ENCODE results near the gene EMILIN3.

Gene EMILIN3, protein sequence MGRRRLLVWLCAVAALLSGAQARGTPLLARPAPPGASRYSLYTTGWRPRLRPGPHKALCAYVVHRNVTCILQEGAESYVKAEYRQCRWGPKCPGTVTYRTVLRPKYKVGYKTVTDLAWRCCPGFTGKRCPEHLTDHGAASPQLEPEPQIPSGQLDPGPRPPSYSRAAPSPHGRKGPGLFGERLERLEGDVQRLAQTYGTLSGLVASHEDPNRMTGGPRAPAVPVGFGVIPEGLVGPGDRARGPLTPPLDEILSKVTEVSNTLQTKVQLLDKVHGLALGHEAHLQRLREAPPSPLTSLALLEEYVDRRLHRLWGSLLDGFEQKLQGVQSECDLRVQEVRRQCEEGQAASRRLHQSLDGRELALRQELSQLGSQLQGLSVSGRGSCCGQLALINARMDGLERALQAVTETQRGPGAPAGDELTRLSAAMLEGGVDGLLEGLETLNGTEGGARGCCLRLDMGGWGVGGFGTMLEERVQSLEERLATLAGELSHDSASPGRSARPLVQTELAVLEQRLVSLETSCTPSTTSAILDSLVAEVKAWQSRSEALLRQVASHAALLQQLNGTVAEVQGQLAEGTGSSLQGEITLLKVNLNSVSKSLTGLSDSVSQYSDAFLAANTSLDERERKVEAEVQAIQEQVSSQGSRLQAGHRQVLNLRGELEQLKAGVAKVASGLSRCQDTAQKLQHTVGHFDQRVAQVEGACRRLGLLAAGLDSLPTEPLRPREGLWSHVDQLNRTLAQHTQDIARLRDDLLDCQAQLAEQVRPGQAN

GRCh38 chr20:41366546-41367392 lies at the start of gene EMILIN3:
Gene EMILIN3, minus strand, starts transcription at chr20:41366818. Its CDS starts 184 bp downstream, at chr20:41366634.
- DNase-seq, result peak; percentile 35

- no peak for DNase-seq
Observed at GRCh38 chr20:41415191-41415590, 48.6 kb upstream of the EMILIN3 start.

DNA sequence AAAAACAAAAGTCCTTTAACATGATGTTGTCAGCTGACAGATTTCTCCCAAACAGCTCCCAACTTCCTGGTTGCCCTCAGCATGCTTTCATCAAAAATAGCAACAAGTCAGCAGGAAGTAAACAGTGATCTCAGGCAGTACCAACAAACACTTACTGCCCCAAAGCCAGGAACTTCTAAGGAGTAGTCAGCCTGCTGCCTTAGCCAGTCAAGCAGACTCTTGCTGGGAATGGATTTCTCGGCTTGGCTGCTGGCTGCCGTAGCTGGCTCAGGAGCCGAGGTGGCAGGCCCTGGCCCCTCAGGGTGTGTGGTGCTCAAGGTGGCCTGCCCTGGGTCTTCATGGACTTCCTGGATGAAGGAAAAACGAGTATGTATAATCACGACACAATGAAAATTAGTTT lies 46.6 kb upstream of the EMILIN3 start:
- no peak for DNase-seq

DNA sequence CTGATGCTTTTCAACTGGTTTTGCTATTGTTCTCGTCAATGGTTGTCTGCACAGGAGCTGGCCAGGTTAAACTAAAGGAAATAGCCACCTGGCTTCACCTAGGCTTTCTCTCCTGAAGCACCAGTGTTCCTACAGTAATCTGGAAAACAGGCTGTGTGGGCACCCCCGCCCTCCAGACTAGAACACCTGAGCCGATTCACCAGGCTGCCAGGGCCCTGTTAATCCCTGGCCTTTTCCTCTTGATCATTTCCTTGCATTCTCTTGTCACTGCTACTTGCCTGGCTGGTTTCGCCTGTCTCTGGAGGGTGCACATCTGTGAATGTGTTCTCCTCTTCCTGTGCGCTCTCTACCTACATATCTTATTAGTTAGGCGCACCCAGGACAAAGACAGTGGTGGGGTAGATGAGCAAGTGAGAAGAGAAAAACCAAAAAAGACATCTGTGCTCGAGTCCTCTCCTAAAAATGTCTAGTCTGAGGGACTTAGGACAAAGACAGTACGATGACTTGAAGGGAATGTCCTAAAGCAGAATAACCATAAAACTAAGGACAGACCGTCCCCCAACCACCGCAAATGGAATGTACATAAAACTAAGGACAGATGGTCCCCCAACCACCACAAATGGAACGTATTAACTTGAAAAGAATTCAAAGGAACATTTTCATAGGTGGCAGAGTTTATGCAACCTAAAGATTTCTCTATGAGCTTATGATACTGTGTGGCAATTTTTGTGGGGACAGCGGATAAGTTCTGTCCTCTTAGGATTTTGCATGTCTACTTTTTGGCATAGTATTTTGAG lies 45.9 kb upstream of the EMILIN3 start:
- DNase-seq, result no peak

DNA sequence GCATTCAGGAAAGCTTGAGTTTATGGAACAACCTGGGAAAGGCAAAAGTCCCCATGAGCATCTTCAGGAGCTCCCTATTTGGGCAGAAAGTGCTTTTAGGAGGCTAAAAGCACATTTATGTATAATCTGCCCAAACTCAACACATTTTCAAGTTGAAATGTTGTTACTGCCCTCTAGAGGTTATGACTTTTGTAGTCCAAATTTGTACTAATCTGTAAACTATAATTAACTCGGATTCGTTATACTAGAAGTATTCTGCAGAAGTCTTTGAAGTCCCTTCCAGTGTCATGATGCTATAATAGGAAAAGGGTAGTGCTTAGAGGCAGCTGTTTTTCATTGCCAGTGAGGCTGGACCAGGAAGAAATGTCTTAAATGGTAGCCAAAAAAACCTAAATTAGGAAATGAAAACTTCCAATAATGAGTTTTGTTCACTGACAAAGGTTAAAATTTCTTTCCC lies 44.8 kb upstream of the EMILIN3 start:
- peak; percentile 7 for DNase-seq

GRCh38 chr20:41408986-41409385 lies 42.4 kb upstream of the EMILIN3 start:
- DNase-seq, result peak; percentile 93

DNA sequence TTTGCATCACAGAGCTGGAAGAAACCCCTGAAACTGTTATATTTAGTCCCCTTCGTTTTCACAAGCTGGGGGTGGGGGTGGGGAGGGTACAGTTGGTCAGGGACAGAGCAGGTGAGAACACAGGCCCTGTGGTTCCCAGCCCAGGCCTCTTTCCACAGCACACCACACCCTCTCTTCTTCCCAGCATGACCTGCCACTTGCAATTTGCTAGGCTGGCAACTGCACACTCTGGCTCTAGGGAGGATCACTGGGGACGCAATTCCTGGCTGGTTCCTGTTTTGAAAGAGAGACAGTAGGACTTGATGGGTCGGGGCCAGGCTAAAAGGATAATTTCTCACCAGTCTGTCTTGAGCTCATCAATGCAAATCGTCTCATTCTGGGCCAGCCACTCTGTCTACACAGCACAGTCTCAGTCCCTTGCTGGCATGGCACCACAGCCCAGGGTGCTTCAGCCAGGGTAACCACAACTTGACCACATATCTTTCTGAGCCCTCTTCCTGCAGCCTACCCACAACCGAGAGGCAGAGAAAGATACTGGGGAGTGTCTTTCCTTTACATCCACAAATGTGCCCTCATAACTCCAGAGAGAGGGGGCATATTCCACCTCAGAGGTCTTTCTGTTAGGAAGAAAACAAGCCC lies 41.7 kb upstream of the EMILIN3 start:
- no peak for DNase-seq

DNA sequence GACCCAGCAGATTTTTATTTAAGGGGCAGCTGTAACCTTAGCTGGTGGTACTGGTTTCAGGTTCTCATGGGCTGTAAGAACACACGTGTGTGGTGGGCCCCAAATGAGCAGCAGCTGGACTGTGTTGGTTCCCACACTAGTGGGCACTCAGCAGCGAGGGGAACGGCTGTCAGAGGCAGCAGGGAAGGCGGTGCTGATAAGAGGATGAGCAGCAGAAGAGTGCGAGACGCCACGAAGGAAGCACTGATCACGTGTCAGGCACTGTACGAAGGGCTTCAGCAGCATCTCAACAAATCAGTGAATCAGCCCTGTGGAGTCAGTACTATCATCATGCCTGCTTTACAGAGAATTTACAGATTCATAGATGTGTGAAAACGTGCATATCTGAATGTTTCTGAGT lies 41.0 kb upstream of the EMILIN3 start:
- DNase-seq, result no peak

DNA sequence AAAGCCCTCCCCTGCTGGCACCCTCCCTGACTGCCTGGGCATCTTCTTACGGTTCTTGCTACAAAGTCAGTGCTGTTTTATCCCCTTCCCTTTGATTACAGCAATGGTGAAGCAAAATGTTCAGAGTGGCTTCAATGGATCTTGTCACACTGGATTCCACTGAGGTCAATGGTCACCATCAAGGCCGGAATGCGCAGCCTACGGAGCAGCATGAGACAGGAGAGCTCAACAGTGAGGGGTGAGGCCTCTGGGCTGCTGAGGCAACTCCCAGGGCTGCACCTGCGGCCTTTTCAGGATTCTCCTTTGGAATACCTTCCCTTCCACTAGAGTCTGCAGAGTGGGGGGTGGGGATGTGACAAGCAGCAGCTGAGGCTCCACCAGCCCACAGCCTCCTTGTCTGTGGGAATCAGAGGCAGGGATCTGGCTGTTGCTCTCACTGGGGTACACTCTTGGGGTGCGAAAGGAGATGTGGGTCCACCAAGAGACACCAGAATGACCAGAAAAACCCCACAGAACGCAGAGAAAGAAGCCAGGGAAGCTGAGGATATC lies 40.4 kb upstream of the EMILIN3 start:
- DNase-seq, result no peak

- no peak for DNase-seq
Observed at GRCh38 chr20:41406353-41406752, 39.7 kb upstream of the EMILIN3 start.

- no peak for DNase-seq
Observed at GRCh38 chr20:41405436-41405835, 38.8 kb upstream of the EMILIN3 start.

GRCh38 chr20:41403604-41404003 lies 37.0 kb upstream of the EMILIN3 start:
- DNase-seq, result no peak

- no peak for DNase-seq
Observed at GRCh38 chr20:41398408-41398807, 31.8 kb upstream of the EMILIN3 start.

DNA sequence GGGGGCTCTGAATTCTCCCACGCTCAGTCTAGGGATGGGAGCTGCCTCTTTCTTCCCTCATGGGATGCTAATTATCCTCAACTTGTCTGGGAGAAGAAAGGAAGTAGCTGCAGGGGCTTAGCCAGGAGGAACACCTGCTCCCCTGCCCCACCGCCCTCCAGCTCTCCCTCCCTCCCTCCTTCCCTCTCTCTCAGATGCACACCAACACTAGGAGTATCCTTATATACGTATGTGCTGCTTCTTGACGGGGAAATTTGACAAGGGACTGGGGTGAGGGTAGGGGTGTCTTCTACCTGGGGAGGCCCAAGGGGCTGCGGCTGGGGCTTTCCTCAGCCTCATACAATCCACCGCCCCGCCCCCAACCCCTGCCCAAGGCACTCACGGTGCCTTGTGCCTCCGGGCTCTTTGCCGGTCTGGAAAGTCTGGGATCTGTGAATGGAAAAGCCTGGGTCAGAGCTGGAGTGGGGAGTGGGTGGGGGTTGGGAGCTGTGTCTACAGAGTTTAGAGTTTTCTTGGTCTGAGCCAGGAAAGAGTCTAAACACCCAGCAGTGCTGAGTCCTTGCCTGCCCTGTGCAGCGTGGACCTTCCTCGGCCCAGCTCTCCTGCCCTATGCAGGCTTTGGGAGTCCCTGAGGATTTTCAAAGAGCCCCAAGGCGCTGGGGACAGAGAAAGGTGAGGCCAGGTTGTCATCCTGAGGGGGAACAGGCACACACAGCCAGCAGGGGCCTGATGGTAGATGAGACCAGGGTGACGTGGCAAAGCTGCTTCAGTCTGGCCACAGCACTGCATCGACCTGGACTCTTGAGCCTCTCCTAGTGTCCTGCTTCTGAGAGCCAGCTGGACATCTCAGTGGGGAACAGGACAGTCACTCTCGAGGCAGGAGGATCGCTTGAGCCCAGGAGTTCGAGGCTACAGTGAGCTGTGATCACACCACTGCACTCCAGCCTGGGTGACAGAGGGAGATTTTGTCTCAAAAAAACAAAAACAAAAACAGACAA lies 29.3 kb upstream of the EMILIN3 start:
- DNase-seq, result peak; percentile 70

- DNase-seq, result no peak
Observed at GRCh38 chr20:41394931-41395666, 28.5 kb upstream of the EMILIN3 start.

- no peak for DNase-seq
Observed at GRCh38 chr20:41394081-41394480, 27.5 kb upstream of the EMILIN3 start.

- DNase-seq, result peak; percentile 8
Observed at GRCh38 chr20:41393705-41394066, 27.1 kb upstream of the EMILIN3 start.

DNA sequence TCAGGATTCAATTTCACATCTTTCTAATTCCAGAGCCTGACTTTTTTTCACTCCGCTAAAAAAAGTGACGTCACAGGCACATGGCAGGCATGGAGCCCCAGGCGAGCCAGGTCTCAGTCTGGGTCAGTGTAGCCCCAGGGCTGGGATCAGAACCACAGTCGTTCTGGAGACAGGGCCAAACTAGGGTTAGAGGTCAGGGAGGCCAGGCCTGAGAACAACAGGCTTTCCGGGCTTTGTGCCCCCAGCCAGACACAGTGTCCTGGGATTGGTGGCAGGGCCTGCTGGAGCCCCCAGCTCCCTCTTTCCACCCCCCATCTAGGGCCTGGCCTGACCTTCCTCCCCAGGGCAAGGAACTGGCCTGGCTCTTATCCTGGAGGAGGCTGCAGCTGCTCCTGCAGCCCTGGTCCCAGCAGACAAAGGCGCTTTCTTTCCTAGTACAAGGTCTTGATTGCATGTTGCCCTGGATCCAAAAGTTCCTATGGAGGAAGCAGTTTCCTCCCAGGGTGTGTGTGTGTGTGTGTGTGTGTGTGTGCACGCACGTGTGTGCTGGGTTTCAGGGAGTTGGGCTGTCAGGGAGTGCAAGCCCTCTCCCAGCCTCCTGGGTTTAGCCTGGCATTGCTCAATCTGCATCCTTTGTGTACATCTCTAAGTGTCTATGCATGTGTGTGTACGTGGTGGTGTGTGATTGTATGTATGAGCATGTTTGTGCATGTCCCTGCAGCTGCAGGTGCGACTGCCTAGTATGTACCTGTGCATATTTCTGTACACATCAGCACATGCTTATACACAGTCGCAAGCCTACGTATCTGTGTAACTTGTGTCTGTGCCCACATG lies 26.5 kb upstream of the EMILIN3 start:
- DNase-seq, result no peak

DNA sequence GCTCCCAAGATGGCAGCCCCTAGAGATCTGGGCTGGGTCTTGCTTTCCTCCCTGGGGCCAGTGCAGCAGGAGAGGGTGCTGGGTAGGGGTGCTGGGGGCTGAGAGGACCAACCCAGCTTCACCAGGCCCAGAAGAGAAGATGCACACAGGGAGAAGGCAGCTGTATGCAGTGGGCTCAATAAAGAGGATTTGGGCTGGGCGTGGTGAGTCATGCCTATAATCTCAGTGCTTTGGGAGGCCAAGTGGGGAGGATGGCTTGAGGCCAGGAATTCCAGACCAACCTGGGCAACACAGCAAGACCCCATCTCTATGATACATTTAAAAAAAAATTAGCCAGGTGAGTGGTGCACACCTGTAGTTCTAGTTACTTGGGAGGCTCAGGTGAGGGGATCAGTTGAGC lies 25.7 kb upstream of the EMILIN3 start:
- no peak for DNase-seq
